Caco-2 (cell line): Measurements from ENCODE around the gene DNAJB4. TPM values are rescaled to one million over a fixed set of nuclear protein-coding genes. Genes with fewer than 3 reads are reported as not detected.

Experiments used
- BruUV-seq: library from RNA; stranded (reverse); fragments of 400-500 nt; replicated peaks from 2 replicates; lab custom pipeline; 2021; lab: Mats Ljungman, UMichigan
- CTCF ChIA-PET: fragments of 300-600 bp; sonication (Branson Sonifier 250); formaldehyde crosslinking; loops from one replicate; lab custom pipeline; 2022; ENCODE audit warnings: antibody characterized with exemption; lab: Charles Lee
- POLR2A ChIA-PET: fragments of 300-600 bp; sonication (Branson Sonifier 250); formaldehyde crosslinking; loops from one replicate; lab custom pipeline; 2022; ENCODE audit warnings: antibody characterized with exemption; lab: Charles Lee
- DNase-seq, 2 experiments: peaks; one replicate each; pipeline versions ENCODE4 v3.0.0 to v3.0.0-alpha.2; 2020 to 2022
- H3K27me3 ChIP-seq: replicated peaks from 2 replicates; pipeline ENCODE4 v1.6.0; 2011; ENCODE audit warnings: low read length; ENCODE audit not compliant: control insufficient read depth, insufficient read depth
- H3K36me3 ChIP-seq: 2 replicates; pipeline ENCODE4 v1.5.1; 2011; ENCODE audit warnings: low read length; ENCODE audit not compliant: control insufficient read depth, insufficient read depth
- H3K4me1 ChIP-seq: fragments of 250-450 bp; sonication (Bioruptor Pico); 2 replicates; pipeline ENCODE4 v1.5.1; 2020; ENCODE audit warnings: mild to moderate bottlenecking
- H3K4me3 ChIP-seq: 2 replicates; pipeline ENCODE4 v1.5.1; 2011; ENCODE audit warnings: low read depth, mild to moderate bottlenecking, control low read depth, low read length
- H3K9me3 ChIP-seq: fragments of 250-450 bp; sonication (Bioruptor Pico); 2 replicates; pipeline ENCODE4 v1.5.1; 2020; ENCODE audit warnings: mild to moderate bottlenecking, moderate library complexity
- H3K27ac Mint-ChIP-seq: one replicate; pipeline ENCODE4 v1.8.0; 2022; ENCODE audit warnings: mixed read lengths; ENCODE audit not compliant: unreplicated experiment
- H3K27me3 Mint-ChIP-seq: one replicate; pipeline ENCODE4 v1.8.0; 2022; ENCODE audit warnings: mixed read lengths; ENCODE audit not compliant: insufficient read depth, unreplicated experiment
- H3K36me3 Mint-ChIP-seq: one replicate; pipeline ENCODE4 v1.8.0; 2022; ENCODE audit warnings: mild to moderate bottlenecking, mixed read lengths; ENCODE audit not compliant: insufficient read depth, unreplicated experiment
- H3K4me1 Mint-ChIP-seq: one replicate; pipeline ENCODE4 v1.8.0; 2022; ENCODE audit warnings: low read depth, mixed read lengths; ENCODE audit not compliant: unreplicated experiment
- H3K4me3 Mint-ChIP-seq: one replicate; pipeline ENCODE4 v1.8.0; 2022; ENCODE audit warnings: mild to moderate bottlenecking, moderate library complexity, mixed read lengths; ENCODE audit not compliant: unreplicated experiment
- H3K9me3 Mint-ChIP-seq: one replicate; pipeline ENCODE4 v1.8.0; 2022; ENCODE audit warnings: mixed read lengths; ENCODE audit not compliant: unreplicated experiment
- CTCF ChIP-seq, 2 experiments: fragments of 200-600 bp in 1 of 2; IDR thresholded peaks; 1 replicate in 1 of 2; 2 replicates in 1 of 2; pipeline versions ENCODE4 v1.5.1 to v1.8.0; 2011 to 2022; ENCODE audit warnings: antibody characterized with exemption in 1 of 2, control low read depth in 1 of 2, inconsistent platforms in 1 of 2, low read depth in 1 of 2, low read length in 1 of 2, mild to moderate bottlenecking in 1 of 2, moderate library complexity in 1 of 2; ENCODE audit not compliant: insufficient read depth in 1 of 2, severe bottlenecking in 1 of 2, unreplicated experiment in 1 of 2
- intact Hi-C: fragments of 100-400 bp; cut with micrococcal nuclease; formaldehyde crosslinking; loops from one replicate; pipeline ENCODE4 v1.10.0; 2022; ENCODE audit not compliant: unreplicated experiment
- total RNA-seq: library from RNA; stranded (reverse); gene quantifications from 2 replicates; pipeline ENCODE4 v1.2.3, GENCODE V29; 2022

The DNAJB4 gene
- total RNA-seq, 1 experiment from 2014 or later = 6.5 TPM

- H3K9me3 Mint-ChIP-seq = no peaks in the 10 kb centered on the region
- Histone ChIP-seq H3K9me3 (no peaks in the 10 kb centered on the region), H3K4me1 (peaks cover 8% of the 10 kb centered on the region), H3K4me3 (no peak overlapping the region), H3K36me3 (no peaks in the 10 kb centered on the region), H3K27me3 (no peaks in the 10 kb centered on the region)
- peaks cover 5% of the 10 kb centered on the region for H3K36me3 Mint-ChIP-seq
- no peak overlapping the region for H3K27ac Mint-ChIP-seq
- H3K4me1 Mint-ChIP-seq = peaks cover 7% of the 10 kb centered on the region
- no peaks in the 10 kb centered on the region for H3K27me3 Mint-ChIP-seq
- BruUV-seq = no TSS peak
- DNase-seq = no peak
- ChIA-PET POLR2A (no interaction called here), CTCF (no interaction called here)
- no peak for TF ChIP-seq CTCF (IDR thresholded peaks at IDR 0.05; ENCODE audit: insufficient read depth in 1 of 2, low read depth in 1 of 2, low read length in 1 of 2, severe bottlenecking in 1 of 2, unreplicated experiment in 1 of 2)
- intact Hi-C loops = no loop called here
- H3K4me3 Mint-ChIP-seq = no peak overlapping the region
These were observed 16.8 kb upstream of the DNAJB4 start for GRCh38 chr1:77987919-77988318.

- H3K4me3 Mint-ChIP-seq = no peak overlapping the region
- DNase-seq = no peak
- BruUV-seq = no TSS peak
- Histone ChIP-seq H3K4me3 (no peak overlapping the region), H3K36me3 (no peaks in the 10 kb centered on the region), H3K4me1 (no peaks in the 10 kb centered on the region), H3K27me3 (no peaks in the 10 kb centered on the region), H3K9me3 (no peaks in the 10 kb centered on the region)
- peaks cover 5% of the 10 kb centered on the region for H3K36me3 Mint-ChIP-seq
- no peaks in the 10 kb centered on the region for H3K27me3 Mint-ChIP-seq
- CTCF ChIA-PET = no interaction called here
- H3K4me1 Mint-ChIP-seq = peaks cover 7% of the 10 kb centered on the region
- H3K27ac Mint-ChIP-seq = no peak overlapping the region
- TF ChIP-seq CTCF (IDR thresholded peaks at IDR 0.05; ENCODE audit: insufficient read depth in 1 of 2, low read depth in 1 of 2, low read length in 1 of 2, severe bottlenecking in 1 of 2, unreplicated experiment in 1 of 2) = no peak
- POLR2A ChIA-PET = no interaction called here
- intact Hi-C loops = no loop called here
- H3K9me3 Mint-ChIP-seq = no peaks in the 10 kb centered on the region
These were observed 15.0 kb upstream of the DNAJB4 start for GRCh38 chr1:77989744-77990143.

- no peaks in the 10 kb centered on the region for H3K4me1 ChIP-seq
- Mint-ChIP-seq H3K27ac (no peak overlapping the region), H3K36me3 (peaks cover 5% of the 10 kb centered on the region), H3K27me3 (no peaks in the 10 kb centered on the region), H3K9me3 (no peaks in the 10 kb centered on the region), H3K4me3 (no peak overlapping the region), H3K4me1 (peaks cover 7% of the 10 kb centered on the region)
- no peaks in the 10 kb centered on the region for H3K27me3 ChIP-seq
- H3K4me3 ChIP-seq = no peak overlapping the region
- no peaks in the 10 kb centered on the region for H3K36me3 ChIP-seq
- ChIA-PET POLR2A (no interaction called here), CTCF (no interaction called here)
- DNase-seq = no peak
- intact Hi-C loops = no loop called here
- no TSS peak for BruUV-seq
- H3K9me3 ChIP-seq = no peaks in the 10 kb centered on the region
- no peak for TF ChIP-seq CTCF (IDR thresholded peaks at IDR 0.05; ENCODE audit: insufficient read depth in 1 of 2, low read depth in 1 of 2, low read length in 1 of 2, severe bottlenecking in 1 of 2, unreplicated experiment in 1 of 2)
These were observed 14.0 kb upstream of the DNAJB4 start for GRCh38 chr1:77990629-77991204.
